Fibroblast of villous mesenchyme (primary cell): ENCODE measurements around the gene S100B. TPM values are rescaled to one million over a fixed set of nuclear protein-coding genes. Genes with fewer than 3 reads are reported as not detected.

Source experiments
- DNase-seq: peaks from one replicate; pipeline ENCODE4 v3.0.0-alpha.2; 2010; ENCODE audit warnings: low read depth
- H3K4me3 ChIP-seq: 2 replicates; pipeline ENCODE4 v1.5.1; 2011; ENCODE audit warnings: low read depth, mild to moderate bottlenecking, low read length
- total RNA-seq: library from RNA; depleted of rRNA; stranded (reverse); fragments of >200 nt; gene quantifications from 2 replicates; pipeline ENCODE4 v1.2.3, GENCODE V29; 2012
- TF ChIP-seq, protein P1 (sequence below): IDR thresholded peaks from 2 replicates; pipeline ENCODE4 v1.5.1; 2012; ENCODE audit warnings: low read depth, mild to moderate bottlenecking, low read length; ENCODE audit not compliant: insufficient read depth

The S100B gene
- total RNA-seq, 1 donor: not detected

DNA sequence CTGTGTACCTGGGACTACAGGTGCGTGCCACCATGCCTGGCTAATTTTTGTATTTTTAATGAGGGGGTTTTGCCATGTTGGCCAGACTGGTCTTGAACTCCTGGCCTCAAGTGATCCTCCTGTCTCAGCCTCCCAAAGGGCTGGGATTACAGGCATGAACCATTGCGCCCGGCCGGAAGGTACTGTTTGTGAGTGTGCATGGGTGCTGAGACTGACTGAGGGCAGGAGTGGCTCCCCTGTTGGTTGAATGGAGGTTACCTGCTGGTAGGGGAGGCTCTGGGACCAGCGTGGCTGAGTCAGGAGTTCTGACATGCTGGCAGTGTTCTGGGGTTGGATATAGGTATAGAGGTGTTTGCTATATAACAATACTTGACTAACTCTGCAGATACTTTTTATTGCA lies 41.0 kb upstream of the S100B start:
- H3K4me3 ChIP-seq: no peak overlapping the region
- TF ChIP-seq, protein P1, sequence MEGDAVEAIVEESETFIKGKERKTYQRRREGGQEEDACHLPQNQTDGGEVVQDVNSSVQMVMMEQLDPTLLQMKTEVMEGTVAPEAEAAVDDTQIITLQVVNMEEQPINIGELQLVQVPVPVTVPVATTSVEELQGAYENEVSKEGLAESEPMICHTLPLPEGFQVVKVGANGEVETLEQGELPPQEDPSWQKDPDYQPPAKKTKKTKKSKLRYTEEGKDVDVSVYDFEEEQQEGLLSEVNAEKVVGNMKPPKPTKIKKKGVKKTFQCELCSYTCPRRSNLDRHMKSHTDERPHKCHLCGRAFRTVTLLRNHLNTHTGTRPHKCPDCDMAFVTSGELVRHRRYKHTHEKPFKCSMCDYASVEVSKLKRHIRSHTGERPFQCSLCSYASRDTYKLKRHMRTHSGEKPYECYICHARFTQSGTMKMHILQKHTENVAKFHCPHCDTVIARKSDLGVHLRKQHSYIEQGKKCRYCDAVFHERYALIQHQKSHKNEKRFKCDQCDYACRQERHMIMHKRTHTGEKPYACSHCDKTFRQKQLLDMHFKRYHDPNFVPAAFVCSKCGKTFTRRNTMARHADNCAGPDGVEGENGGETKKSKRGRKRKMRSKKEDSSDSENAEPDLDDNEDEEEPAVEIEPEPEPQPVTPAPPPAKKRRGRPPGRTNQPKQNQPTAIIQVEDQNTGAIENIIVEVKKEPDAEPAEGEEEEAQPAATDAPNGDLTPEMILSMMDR: no peak
- DNase-seq: no peak

DNA sequence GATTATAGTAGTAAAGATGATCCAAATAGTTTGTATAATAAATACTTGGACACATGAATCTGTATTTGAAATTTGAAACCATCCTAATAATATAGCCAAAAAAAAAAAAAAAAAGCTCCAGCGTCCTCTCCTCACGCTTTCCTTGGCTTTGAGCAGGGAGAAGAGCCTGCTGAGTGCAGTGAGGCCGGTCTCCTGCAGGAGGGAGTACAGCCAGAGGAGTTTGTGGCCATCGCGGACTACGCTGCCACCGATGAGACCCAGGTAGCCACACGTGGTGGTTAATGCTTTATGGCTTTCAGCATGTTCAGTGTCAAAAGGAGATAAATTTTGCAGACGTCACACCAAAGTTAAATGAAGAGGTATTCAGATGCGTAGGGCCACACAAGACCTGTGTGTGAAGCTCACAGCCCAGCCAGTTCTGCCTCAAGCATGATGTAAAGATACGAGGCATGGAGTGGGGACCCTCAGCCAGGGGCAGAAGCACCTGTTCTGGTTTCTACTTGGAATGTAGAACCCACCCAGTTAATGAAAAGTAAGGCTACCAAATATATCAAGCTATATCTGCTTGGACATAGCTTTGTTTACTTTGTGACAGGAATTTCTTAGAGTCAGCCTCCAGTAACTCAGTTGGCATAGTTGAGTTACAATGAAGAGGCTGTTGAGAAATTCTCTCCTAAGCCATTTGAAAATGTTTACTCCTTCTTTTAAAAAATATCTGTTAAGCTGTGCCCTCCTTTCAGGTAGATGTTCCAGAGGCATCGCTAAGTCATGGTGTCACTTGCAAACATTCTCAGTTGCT lies 38.7 kb upstream of the S100B start:
- DNase-seq: no peak
- TF ChIP-seq, protein P1: no peak
- H3K4me3 ChIP-seq: no peak overlapping the region

DNA sequence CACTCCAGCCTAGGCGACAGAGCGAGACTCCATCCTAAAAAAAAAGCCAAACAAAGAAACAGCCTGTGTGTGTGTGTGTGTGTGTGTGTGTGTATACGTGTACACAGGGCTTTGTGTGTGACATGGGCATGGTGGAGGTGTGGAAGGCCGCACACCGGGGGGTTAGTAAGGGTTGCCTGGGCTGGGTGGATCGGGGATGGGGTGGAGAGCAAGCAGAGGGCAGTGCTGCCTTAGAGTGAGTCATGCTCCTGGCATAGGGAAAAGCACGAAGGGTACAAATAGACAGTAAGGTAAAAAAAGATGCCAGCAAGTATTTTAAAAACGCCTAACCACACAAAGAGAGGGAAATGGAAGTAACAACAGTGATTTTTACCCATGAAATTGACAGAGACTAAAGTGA lies 36.8 kb upstream of the S100B start:
- no peak overlapping the region for H3K4me3 ChIP-seq
- TF ChIP-seq, protein P1: no peak
- DNase-seq: no peak

DNA sequence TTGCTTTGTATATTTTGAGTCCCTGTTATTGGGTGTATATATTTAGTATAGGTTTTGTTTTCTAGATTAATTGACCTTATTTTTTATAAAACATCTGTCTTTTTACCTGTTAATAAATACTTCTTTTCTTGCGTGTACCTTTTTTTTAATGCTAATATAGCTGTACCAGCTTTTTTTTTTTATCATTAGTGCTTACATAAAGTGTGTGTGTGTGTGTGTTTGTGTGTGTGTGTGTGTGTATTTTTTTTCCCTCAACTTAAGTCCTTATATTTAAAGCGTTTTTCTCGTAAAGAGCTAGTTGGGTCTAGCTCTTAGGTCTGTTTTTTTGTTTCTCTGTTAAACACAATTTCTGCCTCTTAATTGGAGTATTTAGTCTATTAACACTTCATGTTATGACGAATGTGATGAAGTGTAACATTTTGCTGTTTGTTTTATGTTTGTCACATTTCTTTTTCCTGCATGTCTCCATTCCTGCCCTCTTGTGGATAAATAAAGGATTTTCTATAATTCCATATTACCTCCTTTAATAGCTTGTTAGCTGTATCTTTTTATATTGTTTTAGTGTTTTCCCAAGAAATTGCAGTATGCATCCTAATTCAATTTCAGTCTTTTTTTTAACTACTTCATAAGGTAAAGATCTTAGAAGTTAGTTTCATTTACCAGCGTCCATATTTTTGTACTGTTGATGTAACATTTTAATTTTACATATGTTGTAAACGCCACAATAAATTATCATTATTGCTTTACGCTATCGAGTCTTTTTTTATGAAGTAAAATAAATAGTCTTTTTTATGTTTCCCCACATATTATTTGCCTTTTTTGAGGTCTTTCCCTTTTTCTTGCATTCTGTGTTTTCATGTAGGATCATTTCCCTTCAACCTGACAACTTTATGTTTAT lies 34.9 kb upstream of the S100B start:
- peak; percentile 34 for DNase-seq
- H3K4me3 ChIP-seq: no peak overlapping the region
- TF ChIP-seq, protein P1: peak; percentile 47

DNA sequence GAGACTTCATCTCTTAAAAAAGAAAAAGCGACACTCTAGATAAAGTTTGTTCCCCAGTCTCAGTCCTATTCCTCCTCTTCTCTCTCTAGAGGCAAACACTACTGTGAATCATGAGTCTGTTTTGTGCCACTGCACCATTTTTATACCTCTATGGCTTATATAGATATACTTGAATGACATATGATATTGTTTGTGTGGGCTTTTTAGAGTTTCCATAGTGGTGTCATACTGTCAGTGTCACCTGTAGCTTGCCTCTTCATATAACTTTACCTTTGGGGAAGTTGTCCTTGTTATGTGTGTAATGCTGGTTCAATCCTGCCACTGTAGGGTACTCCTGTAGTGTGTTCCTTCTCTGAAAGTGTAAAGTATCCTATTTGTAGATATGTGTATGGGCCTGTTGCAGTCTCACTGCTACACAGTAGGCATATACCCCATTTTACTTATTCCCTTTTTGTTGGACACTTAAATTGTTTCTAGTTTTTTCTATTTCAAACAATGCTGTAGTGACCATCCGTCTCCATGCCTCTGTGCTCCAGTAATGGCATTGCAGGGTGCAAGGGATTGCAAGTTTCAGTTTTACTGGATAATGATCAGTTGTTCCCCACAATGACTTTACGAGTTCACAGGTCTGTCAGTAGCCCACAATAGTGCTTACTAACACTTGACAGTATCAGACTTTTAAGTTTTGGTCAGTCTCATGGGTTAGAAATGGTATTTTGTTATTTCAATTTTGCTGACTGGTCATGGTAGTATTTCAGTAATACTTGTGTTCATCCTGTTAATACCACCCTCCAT lies 33.3 kb upstream of the S100B start:
- TF ChIP-seq, protein P1: no peak
- peak; percentile 8 for DNase-seq
- H3K4me3 ChIP-seq: peak overlapping the region; percentile 27

DNA sequence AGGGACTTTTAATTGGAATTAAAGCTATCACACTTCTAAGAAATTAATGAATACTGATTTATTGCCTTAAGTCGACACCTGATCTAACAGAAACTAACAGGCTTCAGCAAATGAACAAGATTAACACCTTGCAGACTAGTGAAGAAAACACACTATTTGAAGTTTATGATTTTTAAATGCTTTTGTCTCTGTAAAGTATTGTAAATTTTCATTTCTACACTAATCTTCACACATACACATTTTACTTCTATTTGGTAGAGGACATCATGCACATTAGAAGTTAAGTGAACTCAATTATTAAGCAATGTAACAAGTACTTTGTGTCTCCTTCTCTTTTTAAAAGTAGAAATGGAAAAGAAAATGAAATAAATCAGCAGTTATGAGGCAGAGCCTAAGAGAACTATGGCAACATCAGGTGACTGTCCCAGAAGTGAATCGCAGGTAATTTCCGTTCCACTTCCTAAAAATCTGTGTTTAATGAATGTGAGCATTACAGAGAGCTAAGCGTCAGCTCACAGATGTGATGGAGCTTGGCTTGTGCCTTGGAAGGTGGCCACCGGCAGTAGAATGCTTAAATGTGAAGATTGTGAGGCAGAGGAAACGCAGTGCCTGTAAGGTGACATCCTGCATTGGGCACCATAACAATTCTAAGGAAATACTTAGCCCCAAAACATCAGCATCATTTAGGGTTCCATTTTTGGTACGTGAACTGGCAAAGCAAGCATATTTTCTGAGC lies 31.8 kb upstream of the S100B start:
- TF ChIP-seq, protein P1: no peak
- no peak for DNase-seq

More for the DNA sequence above, 31.8 kb upstream of the S100B start:
- H3K4me3 ChIP-seq: peak overlapping the region; percentile 100
